ENCODE data around the gene OSBPL3.

DNA sequence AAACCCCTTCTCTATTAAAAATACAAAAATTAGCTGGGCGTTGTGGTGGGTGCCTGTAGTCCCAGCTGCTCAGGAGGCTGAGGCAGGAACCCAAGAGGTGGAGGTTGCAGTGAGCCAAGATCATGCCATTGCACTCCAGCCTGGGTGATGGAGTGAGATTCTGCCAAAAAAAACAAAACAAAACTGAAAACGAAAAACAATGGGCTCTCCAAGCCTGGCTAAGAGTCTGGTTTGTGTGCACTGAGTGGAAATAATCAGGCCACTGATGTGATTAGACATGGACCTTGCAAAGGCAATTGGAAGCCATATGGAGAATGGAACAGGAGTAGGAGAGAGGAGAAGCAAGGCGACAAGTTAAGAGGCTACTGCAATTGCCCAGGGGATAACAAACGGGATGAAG, 162.6 kb downstream of the OSBPL3 start:
- TF ChIP-seq, protein P1, sequence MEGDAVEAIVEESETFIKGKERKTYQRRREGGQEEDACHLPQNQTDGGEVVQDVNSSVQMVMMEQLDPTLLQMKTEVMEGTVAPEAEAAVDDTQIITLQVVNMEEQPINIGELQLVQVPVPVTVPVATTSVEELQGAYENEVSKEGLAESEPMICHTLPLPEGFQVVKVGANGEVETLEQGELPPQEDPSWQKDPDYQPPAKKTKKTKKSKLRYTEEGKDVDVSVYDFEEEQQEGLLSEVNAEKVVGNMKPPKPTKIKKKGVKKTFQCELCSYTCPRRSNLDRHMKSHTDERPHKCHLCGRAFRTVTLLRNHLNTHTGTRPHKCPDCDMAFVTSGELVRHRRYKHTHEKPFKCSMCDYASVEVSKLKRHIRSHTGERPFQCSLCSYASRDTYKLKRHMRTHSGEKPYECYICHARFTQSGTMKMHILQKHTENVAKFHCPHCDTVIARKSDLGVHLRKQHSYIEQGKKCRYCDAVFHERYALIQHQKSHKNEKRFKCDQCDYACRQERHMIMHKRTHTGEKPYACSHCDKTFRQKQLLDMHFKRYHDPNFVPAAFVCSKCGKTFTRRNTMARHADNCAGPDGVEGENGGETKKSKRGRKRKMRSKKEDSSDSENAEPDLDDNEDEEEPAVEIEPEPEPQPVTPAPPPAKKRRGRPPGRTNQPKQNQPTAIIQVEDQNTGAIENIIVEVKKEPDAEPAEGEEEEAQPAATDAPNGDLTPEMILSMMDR (IDR thresholded peaks at IDR 0.05) = no peak
- TF ChIP-seq POLR2AphosphoS5 (IDR thresholded peaks at IDR 0.05; ENCODE audit: insufficient read depth in 1 of 2, low read depth in 1 of 2) = no peak
